ENCODE data around the gene OLFM1. TPM values are rescaled to one million over a fixed set of nuclear protein-coding genes. Genes with fewer than 3 reads are reported as not detected.
A peak's percentile ranks its signal among the peaks of the same experiment; 100 is the strongest.
"Not testable (repeated sequence)": the region's sequence is repeated elsewhere in the genome, so short reads cannot be mapped to it uniquely, and the experiment has no call there.

Gene OLFM1
- total RNA-seq, 2 experiments from 2014 or later, result 0.30 TPM; not detected in 1

GRCh38 chr9:135151757-135152613 is 64.5 kb downstream of the OLFM1 start:
- Mint-ChIP-seq H3K27me3 (no peaks in the 10 kb centered on the region), H3K27ac (no peak overlapping the region), H3K9me3 (ENCODE audit: low read depth) (no peaks in the 10 kb centered on the region), H3K4me1 (no peaks in the 10 kb centered on the region), H3K4me3 (no peak overlapping the region), H3K36me3 (no peaks in the 10 kb centered on the region)
- ATAC-seq (no peak), DNase-seq (no peak)
- CTCF ChIA-PET, result no interaction called here

GRCh38 chr9:135152614-135153334 is 65.3 kb downstream of the OLFM1 start:
- no peaks in the 10 kb centered on the region for H3K27me3 Mint-ChIP-seq
- no peaks in the 10 kb centered on the region for H3K36me3 Mint-ChIP-seq
- no peak overlapping the region for H3K4me3 Mint-ChIP-seq
- no peak for ATAC-seq
- H3K27ac Mint-ChIP-seq, result no peak overlapping the region
- CTCF ChIA-PET, result no interaction called here
- DNase-seq, result no peak
- no peaks in the 10 kb centered on the region for H3K9me3 Mint-ChIP-seq (ENCODE audit: low read depth)
- no peaks in the 10 kb centered on the region for H3K4me1 Mint-ChIP-seq

- H3K27me3 Mint-ChIP-seq, result no peaks in the 10 kb centered on the region
- no peaks in the 10 kb centered on the region for H3K4me1 Mint-ChIP-seq
- H3K27ac Mint-ChIP-seq, result no peak overlapping the region
- CTCF ChIA-PET, result no interaction called here
- no peak for DNase-seq
- H3K9me3 Mint-ChIP-seq (ENCODE audit: low read depth), result no peaks in the 10 kb centered on the region
- H3K36me3 Mint-ChIP-seq, result no peaks in the 10 kb centered on the region
- no peak for ATAC-seq
- H3K4me3 Mint-ChIP-seq, result no peak overlapping the region
Measured at GRCh38 chr9:135154050-135154615, 66.7 kb downstream of the OLFM1 start.

GRCh38 chr9:135155396-135155795 is 67.9 kb downstream of the OLFM1 start:
- Mint-ChIP-seq H3K27ac (no peak overlapping the region), H3K27me3 (no peaks in the 10 kb centered on the region), H3K9me3 (ENCODE audit: low read depth) (no peaks in the 10 kb centered on the region), H3K36me3 (no peaks in the 10 kb centered on the region), H3K4me3 (no peak overlapping the region), H3K4me1 (no peaks in the 10 kb centered on the region)
- ATAC-seq (no peak), DNase-seq (no peak)
- CTCF ChIA-PET, result no interaction called here

- CTCF ChIA-PET, result no interaction called here
- DNase-seq, result peak; percentile 40
Measured at GRCh38 chr9:135156525-135157510, 69.3 kb downstream of the OLFM1 start.

GRCh38 chr9:135157856-135158563 is 70.5 kb downstream of the OLFM1 start:
- Mint-ChIP-seq H3K27ac (no peak overlapping the region), H3K27me3 (no peaks in the 10 kb centered on the region), H3K4me1 (no peaks in the 10 kb centered on the region), H3K4me3 (no peak overlapping the region), H3K9me3 (ENCODE audit: low read depth) (no peaks in the 10 kb centered on the region), H3K36me3 (no peaks in the 10 kb centered on the region)
- CTCF ChIA-PET, result no interaction called here
- no peak for DNase-seq
- no peak for ATAC-seq

More at GRCh38 chr9:135156525-135157510, 69.3 kb downstream of the OLFM1 start:
- no peaks in the 10 kb centered on the region for H3K27me3 Mint-ChIP-seq
- H3K4me1 Mint-ChIP-seq, result no peaks in the 10 kb centered on the region
- H3K4me3 Mint-ChIP-seq, result no peak overlapping the region
- no peaks in the 10 kb centered on the region for H3K9me3 Mint-ChIP-seq (ENCODE audit: low read depth)
- no peak overlapping the region for H3K27ac Mint-ChIP-seq
- H3K36me3 Mint-ChIP-seq, result no peaks in the 10 kb centered on the region
- ATAC-seq, result no peak

- Mint-ChIP-seq H3K4me3 (no peak overlapping the region), H3K27ac (no peak overlapping the region), H3K4me1 (no peaks in the 10 kb centered on the region), H3K36me3 (no peaks in the 10 kb centered on the region), H3K27me3 (no peaks in the 10 kb centered on the region), H3K9me3 (ENCODE audit: low read depth) (no peaks in the 10 kb centered on the region)
- DNase-seq (no peak), ATAC-seq (no peak)
- CTCF ChIA-PET, result no interaction called here
Measured at GRCh38 chr9:135158564-135158937, 71.1 kb downstream of the OLFM1 start.

- H3K27ac Mint-ChIP-seq, result no peak overlapping the region
- DNase-seq (no peak), ATAC-seq (no peak)
- no peaks in the 10 kb centered on the region for H3K36me3 Mint-ChIP-seq
- no peak overlapping the region for H3K4me3 Mint-ChIP-seq
- no peaks in the 10 kb centered on the region for H3K27me3 Mint-ChIP-seq
- H3K4me1 Mint-ChIP-seq, result no peaks in the 10 kb centered on the region
- CTCF ChIA-PET, result no interaction called here
- no peaks in the 10 kb centered on the region for H3K9me3 Mint-ChIP-seq (ENCODE audit: low read depth)
Measured at GRCh38 chr9:135159801-135160200, 72.3 kb downstream of the OLFM1 start.

- DNase-seq (no peak), ATAC-seq (no peak)
- no peaks in the 10 kb centered on the region for H3K9me3 Mint-ChIP-seq (ENCODE audit: low read depth)
- no peaks in the 10 kb centered on the region for H3K36me3 Mint-ChIP-seq
- H3K4me3 Mint-ChIP-seq, result no peak overlapping the region
- H3K27me3 Mint-ChIP-seq, result no peaks in the 10 kb centered on the region
- no peaks in the 10 kb centered on the region for H3K4me1 Mint-ChIP-seq
- CTCF ChIA-PET, result no interaction called here
- no peak overlapping the region for H3K27ac Mint-ChIP-seq
Measured at GRCh38 chr9:135160862-135161261, 73.4 kb downstream of the OLFM1 start.

GRCh38 chr9:135162599-135162998 is 75.1 kb downstream of the OLFM1 start:
- H3K4me1 Mint-ChIP-seq; DNase-seq; H3K4me3 Mint-ChIP-seq; H3K27me3 Mint-ChIP-seq; H3K27ac Mint-ChIP-seq; ATAC-seq; H3K9me3 Mint-ChIP-seq (ENCODE audit: low read depth); CTCF ChIA-PET; H3K36me3 Mint-ChIP-seq: not testable (repeated sequence)

GRCh38 chr9:135163023-135163780 is 75.7 kb downstream of the OLFM1 start:
- H3K9me3 Mint-ChIP-seq (ENCODE audit: low read depth), result no peaks in the 10 kb centered on the region
- DNase-seq (no peak), ATAC-seq (no peak)
- no peaks in the 10 kb centered on the region for H3K27me3 Mint-ChIP-seq
- no peak overlapping the region for H3K27ac Mint-ChIP-seq
- H3K36me3 Mint-ChIP-seq, result no peaks in the 10 kb centered on the region
- no peak overlapping the region for H3K4me3 Mint-ChIP-seq
- CTCF ChIA-PET, result no interaction called here
- H3K4me1 Mint-ChIP-seq, result no peaks in the 10 kb centered on the region

GRCh38 chr9:135164036-135164435 is 76.6 kb downstream of the OLFM1 start:
- no peak for ATAC-seq
- DNase-seq, result no peak
- H3K9me3 Mint-ChIP-seq (ENCODE audit: low read depth), result no peaks in the 10 kb centered on the region
- CTCF ChIA-PET, result no interaction called here
- no peaks in the 10 kb centered on the region for H3K36me3 Mint-ChIP-seq
- no peaks in the 10 kb centered on the region for H3K4me1 Mint-ChIP-seq
- H3K27me3 Mint-ChIP-seq, result no peaks in the 10 kb centered on the region
- no peak overlapping the region for H3K27ac Mint-ChIP-seq
- no peak overlapping the region for H3K4me3 Mint-ChIP-seq

Measured in activated CD8-positive, alpha-beta memory T cell treated with anti-CD3 and anti-CD28 coated beads, Interleukin-2, amount 10 ng/mL, durations not matched to agents 7 days and 5 days (primary cell).